Measurements from ENCODE around the gene EZH1. TPM values are rescaled to one million over a fixed set of nuclear protein-coding genes. Genes with fewer than 3 reads are reported as not detected.

EZH1 gene
- total and polyA plus RNA-seq, 10 of the 15 experiments (the other 5 are each of a cell fraction or from before 2014, with no cell fraction given) = 6.1 to 43.3 (median 16.8) TPM

- no peak for TF ChIP-seq BCLAF1 (IDR thresholded peaks at IDR 0.05)
- TF ChIP-seq CBX3 (IDR thresholded peaks at IDR 0.05; ENCODE audit: borderline replicate concordance, low read depth) = no peak
- TF ChIP-seq ATF7 (IDR thresholded peaks at IDR 0.05; ENCODE audit: low read depth) = peak; percentile 54
- TF ChIP-seq MTA2 (IDR thresholded peaks at IDR 0.05; ENCODE audit: low read depth) = peak; percentile 32; the same call in 1 of the 2 replicates
- no peak for TF ChIP-seq STAT3 (IDR thresholded peaks at IDR 0.05; ENCODE audit: low read depth, low read length)
- TF ChIP-seq, protein P1, sequence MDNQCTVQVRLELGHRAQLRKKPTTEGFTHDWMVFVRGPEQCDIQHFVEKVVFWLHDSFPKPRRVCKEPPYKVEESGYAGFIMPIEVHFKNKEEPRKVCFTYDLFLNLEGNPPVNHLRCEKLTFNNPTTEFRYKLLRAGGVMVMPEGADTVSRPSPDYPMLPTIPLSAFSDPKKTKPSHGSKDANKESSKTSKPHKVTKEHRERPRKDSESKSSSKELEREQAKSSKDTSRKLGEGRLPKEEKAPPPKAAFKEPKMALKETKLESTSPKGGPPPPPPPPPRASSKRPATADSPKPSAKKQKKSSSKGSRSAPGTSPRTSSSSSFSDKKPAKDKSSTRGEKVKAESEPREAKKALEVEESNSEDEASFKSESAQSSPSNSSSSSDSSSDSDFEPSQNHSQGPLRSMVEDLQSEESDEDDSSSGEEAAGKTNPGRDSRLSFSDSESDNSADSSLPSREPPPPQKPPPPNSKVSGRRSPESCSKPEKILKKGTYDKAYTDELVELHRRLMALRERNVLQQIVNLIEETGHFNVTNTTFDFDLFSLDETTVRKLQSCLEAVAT (IDR thresholded peaks at IDR 0.05) = no peak
- TF ChIP-seq PML (IDR thresholded peaks at IDR 0.05; ENCODE audit: low read length) = no peak
- TF ChIP-seq ZSCAN29 (IDR thresholded peaks at IDR 0.05) = no peak
- TF ChIP-seq SMAD1 (IDR thresholded peaks at IDR 0.05; ENCODE audit: low read depth, partially characterized antibody) = no peak
- TF ChIP-seq CHD1 (IDR thresholded peaks at IDR 0.05; ENCODE audit: low read depth, low read length) = no peak
- no peak for TF ChIP-seq SMC3 (IDR thresholded peaks at IDR 0.05; ENCODE audit: borderline replicate concordance, low read length)
- no peak for TF ChIP-seq NRF1 (conservative IDR thresholded peaks at IDR 0.05; ENCODE audit: low read depth, low read length)
- no peak for TF ChIP-seq WRNIP1 (IDR thresholded peaks at IDR 0.05; ENCODE audit: borderline replicate concordance, low read depth, low read length)
- TF ChIP-seq BACH1 (IDR thresholded peaks at IDR 0.05; ENCODE audit: borderline replicate concordance) = no peak; the same call in 1 of the 2 replicates
- TF ChIP-seq RCOR1 (conservative IDR thresholded peaks at IDR 0.05; ENCODE audit: low read depth, low read length) = no peak
- TF ChIP-seq TAF1 (IDR thresholded peaks at IDR 0.05; ENCODE audit: borderline replicate concordance, low read depth, low read length) = no peak
- no peak for TF ChIP-seq E2F8 (IDR thresholded peaks at IDR 0.05; ENCODE audit: low read depth, partially characterized antibody)
- no peak for TF ChIP-seq ETV6 (conservative IDR thresholded peaks at IDR 0.05 in 1 of 2, IDR thresholded peaks at IDR 0.05 in 1 of 2; ENCODE audit: borderline replicate concordance in 1 of 2, low read depth in 1 of 2)
- no peak for TF ChIP-seq ZBED1 (IDR thresholded peaks at IDR 0.05; ENCODE audit: borderline replicate concordance)
- TF ChIP-seq, protein P2, sequence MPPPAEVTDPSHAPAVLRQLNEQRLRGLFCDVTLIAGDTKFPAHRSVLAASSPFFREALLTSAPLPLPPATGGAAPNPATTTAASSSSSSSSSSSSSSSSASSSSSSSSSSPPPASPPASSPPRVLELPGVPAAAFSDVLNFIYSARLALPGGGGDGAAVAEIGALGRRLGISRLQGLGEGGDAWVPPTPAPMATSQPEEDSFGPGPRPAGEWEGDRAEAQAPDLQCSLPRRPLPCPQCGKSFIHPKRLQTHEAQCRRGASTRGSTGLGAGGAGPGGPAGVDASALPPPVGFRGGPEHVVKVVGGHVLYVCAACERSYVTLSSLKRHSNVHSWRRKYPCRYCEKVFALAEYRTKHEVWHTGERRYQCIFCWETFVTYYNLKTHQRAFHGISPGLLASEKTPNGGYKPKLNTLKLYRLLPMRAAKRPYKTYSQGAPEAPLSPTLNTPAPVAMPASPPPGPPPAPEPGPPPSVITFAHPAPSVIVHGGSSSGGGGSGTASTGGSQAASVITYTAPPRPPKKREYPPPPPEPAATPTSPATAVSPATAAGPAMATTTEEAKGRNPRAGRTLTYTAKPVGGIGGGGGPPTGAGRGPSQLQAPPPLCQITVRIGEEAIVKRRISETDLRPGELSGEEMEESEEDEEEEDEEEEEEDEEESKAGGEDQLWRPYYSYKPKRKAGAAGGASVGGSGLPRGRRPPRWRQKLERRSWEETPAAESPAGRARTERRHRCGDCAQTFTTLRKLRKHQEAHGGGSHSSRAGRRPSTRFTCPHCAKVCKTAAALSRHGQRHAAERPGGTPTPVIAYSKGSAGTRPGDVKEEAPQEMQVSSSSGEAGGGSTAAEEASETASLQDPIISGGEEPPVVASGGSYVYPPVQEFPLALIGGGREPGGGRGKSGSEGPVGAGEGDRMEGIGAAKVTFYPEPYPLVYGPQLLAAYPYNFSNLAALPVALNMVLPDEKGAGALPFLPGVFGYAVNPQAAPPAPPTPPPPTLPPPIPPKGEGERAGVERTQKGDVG (CRISPR knock-in tag; IDR thresholded peaks at IDR 0.05) = no peak
Measured at GRCh38 chr17:42759982-42760651, 15.3 kb upstream of the EZH1 start (continued).

Data from GM12878 (cell line).